K562 treated with DMSO at 1 percent for 12 hours (cell line): ENCODE data around the gene HEXIM2. TPM values are rescaled to one million over a fixed set of nuclear protein-coding genes. Genes with fewer than 3 reads are reported as not detected.

Experiments used
- total RNA-seq: library from RNA; unstranded; fragments of 300-600 nt; gene quantifications from 2 replicates; pipeline ENCODE4 v1.2.3, GENCODE V29; 2022; ENCODE audit not compliant: insufficient read depth

Gene HEXIM2
- 7.4 and 7.9 TPM in 2 replicates for total RNA-seq

GRCh38 chr17:45161288-45162024 lies at the start of gene HEXIM2:
TSS of gene HEXIM2 (plus strand) at chr17:45161875. CDS start at chr17:45162794, 919 bp downstream.

GRCh38 chr17:45132320-45132571 lies 29.4 kb upstream of the HEXIM2 start, which contains the start of gene PLCD3:
TSS of gene PLCD3 (minus strand) at chr17:45132515. CDS start at chr17:45132410, 105 bp downstream.

GRCh38 chr17:45135192-45135977 lies 26.3 kb upstream of the HEXIM2 start, which contains the start of gene ACBD4:
TSS of gene ACBD4 (plus strand) at chr17:45135687. CDS start at chr17:45136145, 458 bp downstream.

GRCh38 chr17:45148183-45149036 lies 13.3 kb upstream of the HEXIM2 start, which contains the start of gene HEXIM1:
TSS of gene HEXIM1 (plus strand) at chr17:45148475. CDS start at chr17:45149191, 716 bp downstream.

Other genes with a start within 250 kb of the HEXIM2 start
- gene GFAP, start 246.4 kb upstream of the HEXIM2 start, total RNA-seq: 2.4 and 3.9 TPM in 2 replicates
- gene KIF18B, start 214.1 kb upstream of the HEXIM2 start, total RNA-seq: 9.7 and 24.0 TPM in 2 replicates
- 1.3 and 1.7 TPM in 2 replicates for gene C1QL1, start 193.6 kb upstream of the HEXIM2 start, total RNA-seq
- gene DCAKD, start 110.2 kb upstream of the HEXIM2 start, total RNA-seq: 34.3 and 53.4 TPM in 2 replicates
- gene NMT1, start 100.6 kb upstream of the HEXIM2 start, total RNA-seq: 101 and 125 TPM in 2 replicates
- 9.7 and 13.1 TPM in 2 replicates for gene PLCD3, start 29.4 kb upstream of the HEXIM2 start, total RNA-seq
- gene ACBD4, start 26.2 kb upstream of the HEXIM2 start, total RNA-seq: 8.4 and 17.7 TPM in 2 replicates
- gene HEXIM1, start 13.4 kb upstream of the HEXIM2 start, total RNA-seq: 21.7 and 39.1 TPM in 2 replicates
- gene FMNL1, start 60.0 kb downstream of the HEXIM2 start, total RNA-seq: 32.6 and 61.5 TPM in 2 replicates
- gene SPATA32, start 100.2 kb downstream of the HEXIM2 start, total RNA-seq: not detected in 2 replicates
- gene MAP3K14, start 155.1 kb downstream of the HEXIM2 start, total RNA-seq: 3.8 and 7.4 TPM in 2 replicates